Ectodermal cell (in vitro differentiated cells): ENCODE results near the gene SLC28A1.

Experiments used
- H3K27ac ChIP-seq: 2 replicates; pipeline ENCODE4 v1.7.0; 2013; ENCODE audit warnings: mild to moderate bottlenecking, low read depth, low read length; ENCODE audit not compliant: insufficient read depth, poor library complexity, severe bottlenecking
- H3K27me3 ChIP-seq: 2 replicates; pipeline ENCODE4 v1.7.0; 2013; ENCODE audit warnings: mild to moderate bottlenecking, low read length; ENCODE audit not compliant: insufficient read depth, control insufficient read depth, poor library complexity, severe bottlenecking
- H3K36me3 ChIP-seq: one replicate; pipeline ENCODE4 v1.7.0; 2013; ENCODE audit warnings: low read length; ENCODE audit not compliant: control insufficient read depth, insufficient read depth
- H3K4me1 ChIP-seq: one replicate; pipeline ENCODE4 v1.7.0; 2013; ENCODE audit warnings: low read length; ENCODE audit not compliant: control insufficient read depth, insufficient read depth
- H3K4me3 ChIP-seq: 2 replicates; pipeline ENCODE4 v1.7.0; 2013; ENCODE audit warnings: low read depth, low read length, control low read depth; ENCODE audit not compliant: insufficient read depth
- H3K9me3 ChIP-seq: 2 replicates; pipeline ENCODE4 v1.7.0; 2013; ENCODE audit warnings: mild to moderate bottlenecking, low read length, moderate library complexity; ENCODE audit not compliant: control insufficient read depth
- WGBS, 2 experiments: methylation state at CpG; one replicate each; pipeline ENCODE4 v1.1.7; 2013; ENCODE audit warnings: missing lambda C conversion rate in 2 of 2; 5-methylcytosine and 5-hydroxymethylcytosine counted together

The SLC28A1 gene

DNA sequence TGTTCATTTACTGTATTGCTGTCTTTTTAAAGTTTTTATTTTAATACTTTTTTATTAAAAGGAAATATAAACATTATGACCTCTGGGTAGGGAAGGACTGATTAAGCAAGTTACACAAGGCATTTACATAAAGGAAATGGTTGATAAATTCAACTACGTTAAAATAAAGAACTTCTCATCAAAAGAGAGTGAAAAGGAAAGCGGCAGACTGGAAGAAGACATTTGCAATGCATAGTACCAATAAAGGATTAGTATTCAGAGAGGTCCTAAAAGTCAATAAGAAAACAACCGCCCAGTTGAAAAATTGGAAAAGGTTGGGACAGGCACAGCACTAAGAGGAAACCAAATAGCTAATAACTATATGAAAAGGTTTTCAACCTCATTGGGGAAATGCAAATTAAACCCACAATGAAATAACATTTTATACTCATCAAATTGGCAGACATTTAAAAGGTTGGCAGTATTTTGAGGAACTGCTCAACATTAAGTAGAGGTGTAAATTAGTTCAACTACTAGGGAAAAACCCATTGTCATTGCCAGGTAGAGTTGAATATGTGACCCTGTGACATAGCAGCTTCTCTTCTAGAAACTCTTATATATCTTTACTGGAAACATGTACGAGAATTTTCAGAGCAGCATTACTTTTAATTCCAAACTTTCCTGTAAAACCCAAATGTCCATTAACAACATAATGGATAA is 106.7 kb downstream of the SLC28A1 start:
- H3K36me3 ChIP-seq: no peaks in the 10 kb centered on the region
- H3K27me3 ChIP-seq: no peaks in the 10 kb centered on the region
- H3K27ac ChIP-seq: no peak overlapping the region
- no peaks in the 10 kb centered on the region for H3K9me3 ChIP-seq
- H3K4me3 ChIP-seq: no peak overlapping the region
- no peaks in the 10 kb centered on the region for H3K4me1 ChIP-seq
- WGBS, 2 experiments: 83 to 87% methylated on average over 3 to 4 of the region's 4 CpGs

DNA sequence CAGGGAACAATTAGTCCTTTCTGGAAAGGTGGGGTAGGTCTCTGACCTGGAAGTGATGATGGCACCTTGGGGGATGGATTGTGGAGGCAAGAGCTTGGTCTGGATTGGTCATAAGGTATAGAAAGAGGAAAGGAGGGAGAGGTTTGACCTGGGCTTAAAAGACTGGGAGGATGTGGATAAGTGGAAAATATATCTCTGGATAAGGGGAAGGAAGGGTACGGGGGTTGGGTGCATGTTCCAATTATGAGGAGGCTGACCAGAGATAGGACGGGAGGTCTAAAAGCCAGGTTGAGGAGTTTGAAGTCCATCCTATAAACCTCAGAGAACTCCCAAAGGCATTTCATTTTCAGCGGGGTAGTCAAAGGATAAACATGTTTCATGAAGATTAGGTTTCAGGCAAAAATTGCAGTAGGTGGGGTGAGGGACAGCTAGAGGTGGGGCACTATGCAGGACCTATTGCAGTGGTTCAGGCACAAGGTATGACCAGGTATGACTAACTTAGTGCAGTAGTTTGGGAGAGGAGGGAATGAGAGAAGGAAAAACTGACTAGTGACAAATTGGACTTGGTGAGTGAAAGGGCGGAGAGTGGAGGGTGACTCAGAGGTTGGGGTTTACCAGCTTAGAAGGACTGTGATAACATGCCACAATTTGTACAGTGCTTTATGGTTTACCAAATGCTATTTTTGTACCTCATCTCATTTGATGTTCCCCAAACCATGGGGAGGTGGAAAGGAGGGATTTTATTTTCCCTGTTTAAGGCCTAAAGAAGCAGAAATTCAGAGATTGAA is 107.9 kb downstream of the SLC28A1 start:
- WGBS, 2 experiments: 87 to 97% methylated on average over 4 of the region's 4 CpGs
- H3K27me3 ChIP-seq: no peaks in the 10 kb centered on the region
- H3K4me1 ChIP-seq: no peaks in the 10 kb centered on the region
- H3K9me3 ChIP-seq: no peaks in the 10 kb centered on the region
- H3K4me3 ChIP-seq: no peak overlapping the region
- H3K36me3 ChIP-seq: no peaks in the 10 kb centered on the region
- no peak overlapping the region for H3K27ac ChIP-seq
